ENCODE measurements around the gene NUBP2. TPM values are rescaled to one million over a fixed set of nuclear protein-coding genes. Genes with fewer than 3 reads are reported as not detected.

Gene NUBP2
- polyA plus RNA-seq, 1 of the 3 experiments (the other 2 are of a cell fraction), result 73.2 TPM

- no peak overlapping the region for H3K27ac ChIP-seq (ENCODE audit: low read depth in 2 of 2, low read length in 1 of 2)
- H3K4me1 ChIP-seq (ENCODE audit: control insufficient read depth in 1 of 2, insufficient read depth in 2 of 2, low read depth in 1 of 2, low read length in 1 of 2), result peaks cover 0 to 7% of the 10 kb centered on the region in 2 experiments; a peak in 1 of 4 replicates
- H3K36me3 ChIP-seq (replicated peaks in 1 of 2; ENCODE audit: control insufficient read depth in 1 of 2, insufficient read depth in 2 of 2, low read length in 1 of 2), result peaks cover 0 to 15% of the 10 kb centered on the region in 2 experiments
- DNase-seq, result no peak
- TF ChIP-seq NRF1 (IDR thresholded peaks at IDR 0.05; ENCODE audit: low read depth, low read length), result no peak
- no peak for TF ChIP-seq MEF2A (IDR thresholded peaks at IDR 0.05; ENCODE audit: borderline replicate concordance, low read depth)
- no peak for TF ChIP-seq FOXJ3 (CRISPR knock-in tag; IDR thresholded peaks at IDR 0.05)
- TF ChIP-seq RCOR1 (IDR thresholded peaks at IDR 0.05; ENCODE audit: low read length), result no peak
- H3K4me2 ChIP-seq, result no peak overlapping the region
- H3F3A ChIP-seq (replicated peaks; ENCODE audit: insufficient read depth), result no peaks in the 10 kb centered on the region
- peaks cover 29% of the 10 kb centered on the region; the same call in 1 of the 2 replicates for H3K79me2 ChIP-seq (ENCODE audit: insufficient read depth)
- H3K27me3 ChIP-seq (ENCODE audit: insufficient read depth), result no peaks in the 10 kb centered on the region
- no peak overlapping the region for H3K4me3 ChIP-seq (ENCODE audit: low read depth in 2 of 2, low read length in 1 of 2)
- ChIA-PET POLR2A (no interaction called here), CTCF (no interaction called here)
- H3K9ac ChIP-seq, result no peak overlapping the region
- H3K9me2 ChIP-seq, result no peaks in the 10 kb centered on the region
- WGBS (ENCODE audit: low lambda C conversion rate), result no CpG with 5 or more reads among the region's 12 CpGs
- no peak overlapping the region for H2AFZ ChIP-seq (ENCODE audit: low read depth)
- no peaks in the 10 kb centered on the region for H4K20me1 ChIP-seq (ENCODE audit: insufficient read depth)
- no peaks in the 10 kb centered on the region for H3K9me3 ChIP-seq
These were observed 38.2 kb downstream of the NUBP2 start for GRCh38 chr16:1820946-1821290.

- no peak overlapping the region for H3K4me2 ChIP-seq
- peaks cover 30% of the 10 kb centered on the region; the same call in 1 of the 2 replicates for H3K79me2 ChIP-seq (ENCODE audit: insufficient read depth)
- H3F3A ChIP-seq (replicated peaks; ENCODE audit: insufficient read depth), result no peaks in the 10 kb centered on the region
- no peaks in the 10 kb centered on the region for H3K9me3 ChIP-seq
- no peaks in the 10 kb centered on the region for H3K27me3 ChIP-seq (ENCODE audit: insufficient read depth)
- ChIA-PET POLR2A (no interaction called here), CTCF (no interaction called here)
- WGBS (ENCODE audit: low lambda C conversion rate), result 97% methylated on average over 16 of the region's 24 CpGs
- no peak overlapping the region for H3K9ac ChIP-seq
- no peak overlapping the region for H2AFZ ChIP-seq (ENCODE audit: low read depth)
- no peak for DNase-seq
- no peak overlapping the region for H3K27ac ChIP-seq (ENCODE audit: low read depth in 2 of 2, low read length in 1 of 2)
- H4K20me1 ChIP-seq (ENCODE audit: insufficient read depth), result no peaks in the 10 kb centered on the region
- H3K9me2 ChIP-seq, result no peaks in the 10 kb centered on the region
- peaks cover 0 to 5% of the 10 kb centered on the region in 2 experiments for H3K36me3 ChIP-seq (replicated peaks in 1 of 2; ENCODE audit: control insufficient read depth in 1 of 2, insufficient read depth in 2 of 2, low read length in 1 of 2)
- H3K4me1 ChIP-seq (ENCODE audit: control insufficient read depth in 1 of 2, insufficient read depth in 2 of 2, low read depth in 1 of 2, low read length in 1 of 2), result peaks cover 0 to 8% of the 10 kb centered on the region in 2 experiments; a peak in 1 of 4 replicates
- H3K4me3 ChIP-seq (ENCODE audit: low read depth in 2 of 2, low read length in 1 of 2), result no peak overlapping the region
- TF ChIP-seq REST (IDR thresholded peaks at IDR 0.05; ENCODE audit: low read depth, low read length), result no peak
- TF ChIP-seq GATA2 (CRISPR knock-in tag; IDR thresholded peaks at IDR 0.05), result no peak
- TF ChIP-seq POLR2AphosphoS5 (IDR thresholded peaks at IDR 0.05; ENCODE audit: low read depth, low read length), result no peak
- TF ChIP-seq CHD2 (IDR thresholded peaks at IDR 0.05; ENCODE audit: low read length, partially characterized antibody), result no peak
- no peak for TF ChIP-seq RCOR1 (IDR thresholded peaks at IDR 0.05; ENCODE audit: low read length)
- TF ChIP-seq EP300 (IDR thresholded peaks at IDR 0.05; ENCODE audit: borderline replicate concordance in 1 of 2, low read depth in 1 of 2, low read length in 1 of 2), result no peak
- no peak for TF ChIP-seq ZBTB33 (IDR thresholded peaks at IDR 0.05; ENCODE audit: borderline replicate concordance, low read depth)
- TF ChIP-seq RXRA (IDR thresholded peaks at IDR 0.05; ENCODE audit: borderline replicate concordance, low read depth), result no peak
- TF ChIP-seq USF2 (IDR thresholded peaks at IDR 0.05; ENCODE audit: borderline replicate concordance, low read depth, low read length), result no peak
- no peak for TF ChIP-seq PBX3 (IDR thresholded peaks at IDR 0.05)
- no peak for TF ChIP-seq GABPA (IDR thresholded peaks at IDR 0.05; ENCODE audit: low read depth)
- no peak for TF ChIP-seq IRF3 (IDR thresholded peaks at IDR 0.05; ENCODE audit: low read depth, low read length)
- TF ChIP-seq MAX (IDR thresholded peaks at IDR 0.05; ENCODE audit: low read depth), result no peak
- TF ChIP-seq TCF12 (IDR thresholded peaks at IDR 0.05), result no peak
- TF ChIP-seq MXI1 (IDR thresholded peaks at IDR 0.05; ENCODE audit: low read depth, low read length), result no peak
These were observed 39.3 kb downstream of the NUBP2 start for GRCh38 chr16:1821861-1822611.

Data from SK-N-SH (cell line).